Spleen (tissue), 11 donors: ENCODE measurements around the gene DUSP16. TPM values are rescaled to one million over a fixed set of nuclear protein-coding genes. Genes with fewer than 3 reads are reported as not detected.
"Not testable (repeated sequence)": the region's sequence is repeated elsewhere in the genome, so short reads cannot be mapped to it uniquely, and the experiment has no call there.

Source experiments
- DNase-seq: peaks from one replicate; pipeline ENCODE4 v3.0.0-alpha.2; 2020
- H3K27ac ChIP-seq, 8 donors: fragments of 200-600 bp; sonication (generic) in 7 of 8; 1 replicate in 4 of 8; 2 replicates in 4 of 8; pipeline versions ENCODE4 v1.5.0 to v1.8.0; 2016 to 2021; ENCODE audit warnings: inconsistent platforms in 4 of 8, mild to moderate bottlenecking in 4 of 8, moderate library complexity in 1 of 8
- H3K27me3 ChIP-seq, 7 donors: fragments of 200-600 bp; sonication (generic) in 6 of 7; replicated peaks in 1 of 7; 1 replicate in 4 of 7; 2 replicates in 3 of 7; pipeline versions ENCODE4 v1.5.0 to v1.8.0; 2016 to 2021; ENCODE audit warnings: inconsistent platforms in 3 of 7, mild to moderate bottlenecking in 1 of 7
- H3K36me3 ChIP-seq, 6 donors: fragments of 200-600 bp; sonication (generic) in 5 of 6; 1 replicate in 4 of 6; 2 replicates in 2 of 6; pipeline versions ENCODE4 v1.5.0 to v1.8.0; 2016 to 2021; ENCODE audit warnings: inconsistent platforms in 2 of 6
- H3K4me1 ChIP-seq, 6 donors: fragments of 200-600 bp; sonication (generic) in 5 of 6; 1 replicate in 3 of 6; 2 replicates in 3 of 6; pipeline versions ENCODE4 v1.5.0 to v1.8.0; 2016 to 2021; ENCODE audit warnings: inconsistent platforms in 3 of 6
- H3K4me3 ChIP-seq, 8 donors: fragments of 200-600 bp; sonication (generic) in 7 of 8; 1 replicate in 4 of 8; 2 replicates in 4 of 8; pipeline versions ENCODE4 v1.5.0 to v1.8.0; 2016 to 2021; ENCODE audit warnings: inconsistent platforms in 4 of 8, mild to moderate bottlenecking in 4 of 8, moderate library complexity in 2 of 8
- H3K9me3 ChIP-seq, 8 donors: fragments of 200-600 bp; sonication (generic) in 7 of 8; 1 replicate in 4 of 8; 2 replicates in 4 of 8; pipeline versions ENCODE4 v1.5.0 to v1.8.0; 2016 to 2021; ENCODE audit warnings: inconsistent platforms in 4 of 8
- CTCF ChIP-seq, 11 experiments: fragments of 200-600 bp in 7 of 11; fragments of 450-650 bp in 4 of 11; sonication (generic) in 4 of 11; IDR thresholded peaks in 8 of 11; conservative IDR thresholded peaks in 3 of 11; 1 replicate in 7 of 11; 2 replicates in 4 of 11; pipeline versions ENCODE4 v1.4.0 to v1.8.0; 2016 to 2021; ENCODE audit warnings: antibody characterized with exemption in 11 of 11, inconsistent platforms in 4 of 11, mild to moderate bottlenecking in 1 of 11
- POLR2A ChIP-seq, 3 donors: fragments of 450-650 bp; IDR thresholded peaks; one replicate each; pipeline ENCODE4 v1.5.1; 2017; ENCODE audit warnings: antibody characterized with exemption in 3 of 3, mild to moderate bottlenecking in 1 of 3
- POLR2AphosphoS5 ChIP-seq, 3 donors: sonication (generic); formaldehyde crosslinking; IDR thresholded peaks; one replicate each; pipeline ENCODE4 v1.5.1; 2017; ENCODE audit warnings: antibody characterized with exemption in 3 of 3
- WGBS, 5 donors: extraction: QIAGEN DNeasy Blood & Tissue Kit in 3 of 5; methylation state at CpG; one replicate each; pipeline versions ENCODE4 v1.1.5 to v1.1.7; 2013 to 2018; 5-methylcytosine and 5-hydroxymethylcytosine counted together
- intact Hi-C: fragments of 100-400 bp; cut with DNase I; formaldehyde crosslinking; loops from one replicate; pipeline ENCODE4 v1.15.0; 2023; ENCODE audit warnings: low total_unique reads
- polyA plus RNA-seq, 3 donors: library from polyadenylated mRNA; stranded (reverse); fragments of 200-250 nt; gene quantifications; one replicate each; pipeline ENCODE4 v1.2.1, GENCODE V29; 2013
- total RNA-seq, 7 donors: library from RNA; depleted of rRNA in 3 of 7; stranded (reverse); fragments of >200 nt in 3 of 7; fragmentation: NEBNext Ultra II Directional in 4 of 7; extraction: Animal tissue kit (Norgen Biotek cat#: 25700) in 4 of 7; gene quantifications; one replicate each; pipeline versions ENCODE4 v1.1.0 to v1.2.1, GENCODE V29; 2016 to 2021
- donor health status: healthy with polysubstance abuse.
- donor health status: DM: no; HTN: no; CAD: no; lungs with moderate emphysema.
- donor health status: DM: no; HTN: no; CAD: no.
- donor health status: Bipolar disorder and iron deficiency.
- donor health status: healthy.
- donor health status: DM: no; HTN: no; CAD: no.
- donor health status: DM: yes; HTN: yes; CAD: no.

The DUSP16 gene
- total and polyA plus RNA-seq, 10 donors: 2.2 to 43.7 (median 20.8) TPM

DNA sequence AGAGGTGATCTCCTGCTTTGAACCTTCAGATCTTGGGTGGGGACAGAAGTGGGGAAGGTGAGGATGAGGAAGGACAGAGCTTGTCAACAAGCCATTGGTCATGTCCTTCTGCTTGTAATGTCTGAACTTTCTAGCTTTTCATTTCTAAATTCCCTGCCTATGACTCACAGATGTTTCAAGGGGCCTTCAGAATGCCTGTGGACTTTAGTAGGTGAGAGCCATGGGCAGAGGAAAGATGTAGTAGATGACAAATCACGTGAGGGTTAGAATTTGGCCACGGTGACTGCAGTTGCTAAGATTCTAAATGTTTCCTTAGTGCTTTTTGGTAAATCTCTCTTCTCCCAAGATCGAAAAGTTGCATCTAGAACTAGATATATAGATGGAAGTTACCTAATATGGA is 30.3 kb upstream of the DUSP16 start:
- Histone ChIP-seq H3K4me3 (no peak overlapping the region), H3K4me1 (no peaks in the 10 kb centered on the region), H3K27me3 (no peaks in the 10 kb centered on the region), H3K27ac (no peak overlapping the region), H3K36me3 (no peaks in the 10 kb centered on the region), H3K9me3 (peaks cover 0 to 4% (median 0%) of the 10 kb centered on the region in 8 donors)
- WGBS, 5 donors: 73 to 98% (median 87%) methylated on average over 3 of the region's 3 CpGs
- DNase-seq: no peak
- TF ChIP-seq CTCF (IDR thresholded peaks at IDR 0.05 in 8 of 11, conservative IDR thresholded peaks at IDR 0.05 in 3 of 11) (no peak), POLR2AphosphoS5 (IDR thresholded peaks at IDR 0.05) (no peak), POLR2A (IDR thresholded peaks at IDR 0.05) (no peak)
- intact Hi-C loops: no loop called here

- Histone ChIP-seq H3K4me1 (peaks cover 0 to 2% (median 0%) of the 10 kb centered on the region in 6 donors), H3K27ac (no peak overlapping the region), H3K9me3 (no peaks in the 10 kb centered on the region), H3K27me3 (no peaks in the 10 kb centered on the region), H3K4me3 (no peak overlapping the region), H3K36me3 (no peaks in the 10 kb centered on the region)
- DNase-seq: no peak
- intact Hi-C loops: no loop called here
- WGBS, 5 donors: 90 to 99% (median 96%) methylated on average over 6 of the region's 6 CpGs
- no peak for TF ChIP-seq CTCF (IDR thresholded peaks at IDR 0.05 in 8 of 11, conservative IDR thresholded peaks at IDR 0.05 in 3 of 11)
- TF ChIP-seq POLR2A (IDR thresholded peaks at IDR 0.05): no peak
- TF ChIP-seq POLR2AphosphoS5 (IDR thresholded peaks at IDR 0.05): no peak
Measured at GRCh38 chr12:12590961-12591360, 28.3 kb upstream of the DUSP16 start.

DNA sequence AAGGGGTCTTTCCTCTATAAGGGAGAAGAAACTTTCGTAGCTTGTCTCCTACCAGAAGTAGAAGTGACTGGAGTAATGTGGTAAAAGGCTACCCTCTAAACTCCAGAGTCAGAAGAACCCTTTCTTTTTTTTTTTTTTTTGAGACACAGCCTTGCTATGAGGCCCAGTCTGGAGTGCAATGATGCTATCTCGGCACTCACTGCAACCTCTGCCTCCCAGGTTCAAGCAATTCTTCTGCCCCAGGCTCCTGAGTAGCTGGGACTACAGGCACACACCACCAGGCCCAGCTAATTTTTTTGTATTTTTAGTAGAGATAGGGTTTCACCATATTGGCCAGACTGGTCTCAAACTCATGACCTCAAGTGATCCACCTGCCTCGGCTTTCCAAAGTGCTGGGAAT is 25.8 kb upstream of the DUSP16 start:
- intact Hi-C loops, H3K27me3 ChIP-seq, DNase-seq, H3K27ac ChIP-seq, H3K4me3 ChIP-seq, H3K9me3 ChIP-seq, H3K36me3 ChIP-seq: not testable (repeated sequence)
- peaks cover 0 to 22% (median 11%) of the 10 kb centered on the region in 6 donors for H3K4me1 ChIP-seq
- WGBS, 5 donors: 76 to 96% (median 92%) methylated on average over 3 of the region's 3 CpGs

GRCh38 chr12:12587878-12588277 is 25.2 kb upstream of the DUSP16 start:
- Histone ChIP-seq H3K4me3 (no peak overlapping the region), H3K9me3 (no peaks in the 10 kb centered on the region), H3K27ac (no peak overlapping the region), H3K36me3 (no peaks in the 10 kb centered on the region), H3K4me1 (peaks cover 0 to 28% (median 13%) of the 10 kb centered on the region in 6 donors), H3K27me3 (no peaks in the 10 kb centered on the region)
- no peak for DNase-seq
- WGBS, 5 donors: 79 to 100% (median 94%) methylated on average over 1 of the region's 1 CpG
- TF ChIP-seq POLR2A (IDR thresholded peaks at IDR 0.05): no peak
- no peak for TF ChIP-seq CTCF (IDR thresholded peaks at IDR 0.05 in 8 of 11, conservative IDR thresholded peaks at IDR 0.05 in 3 of 11)
- TF ChIP-seq POLR2AphosphoS5 (IDR thresholded peaks at IDR 0.05): no peak
- intact Hi-C loops: no loop called here
